Measurements from ENCODE around the gene ATE1.
"Not testable (repeated sequence)": the region's sequence is repeated elsewhere in the genome, so short reads cannot be mapped to it uniquely, and the experiment has no call there.

The ATE1 gene

GRCh38 chr10:121830101-121830500 is 97.7 kb downstream of the ATE1 start:
- DNase-seq (ENCODE audit: low read depth) = no peak
- TF ChIP-seq CTCF (IDR thresholded peaks at IDR 0.05; ENCODE audit: control insufficient read depth, insufficient read depth, low read depth, low read length, missing control alignments) = no peak
- H3K4me3 ChIP-seq (ENCODE audit: control insufficient read depth, low read depth, low read length) = no peak overlapping the region

GRCh38 chr10:121828045-121828444 is 99.8 kb downstream of the ATE1 start:
- H3K4me3 ChIP-seq (ENCODE audit: control insufficient read depth, low read depth, low read length) = no peak overlapping the region
- DNase-seq (ENCODE audit: low read depth) = no peak
- no peak for TF ChIP-seq CTCF (IDR thresholded peaks at IDR 0.05; ENCODE audit: control insufficient read depth, insufficient read depth, low read depth, low read length, missing control alignments)

GRCh38 chr10:121826773-121827172 is 101.1 kb downstream of the ATE1 start:
- H3K4me3 ChIP-seq (ENCODE audit: control insufficient read depth, low read depth, low read length) = not testable (repeated sequence)

GRCh38 chr10:121823993-121824463 is 103.8 kb downstream of the ATE1 start:
- DNase-seq (ENCODE audit: low read depth) = peak; percentile 14
- no peak overlapping the region for H3K4me3 ChIP-seq (ENCODE audit: control insufficient read depth, low read depth, low read length)
- TF ChIP-seq CTCF (IDR thresholded peaks at IDR 0.05; ENCODE audit: control insufficient read depth, insufficient read depth, low read depth, low read length, missing control alignments) = peak; percentile 60

More at GRCh38 chr10:121826773-121827172, 101.1 kb downstream of the ATE1 start:
- not testable (repeated sequence) for DNase-seq (ENCODE audit: low read depth)

GRCh38 chr10:121822724-121823123 is 105.1 kb downstream of the ATE1 start:
- DNase-seq (ENCODE audit: low read depth) = no peak
- no peak overlapping the region for H3K4me3 ChIP-seq (ENCODE audit: control insufficient read depth, low read depth, low read length)
- no peak for TF ChIP-seq CTCF (IDR thresholded peaks at IDR 0.05; ENCODE audit: control insufficient read depth, insufficient read depth, low read depth, low read length, missing control alignments)

- no peak for TF ChIP-seq CTCF (IDR thresholded peaks at IDR 0.05; ENCODE audit: control insufficient read depth, insufficient read depth, low read depth, low read length, missing control alignments)
- no peak for DNase-seq (ENCODE audit: low read depth)
- H3K4me3 ChIP-seq (ENCODE audit: control insufficient read depth, low read depth, low read length) = no peak overlapping the region
Observed at GRCh38 chr10:121822180-121822579, 105.7 kb downstream of the ATE1 start.

GRCh38 chr10:121819049-121819448 is 108.8 kb downstream of the ATE1 start:
- H3K4me3 ChIP-seq (ENCODE audit: control insufficient read depth, low read depth, low read length) = no peak overlapping the region
- no peak for TF ChIP-seq CTCF (IDR thresholded peaks at IDR 0.05; ENCODE audit: control insufficient read depth, insufficient read depth, low read depth, low read length, missing control alignments)
- DNase-seq (ENCODE audit: low read depth) = peak; percentile 14

All from AG09309 (cell line).